ENCODE data around the gene AASDHPPT. TPM values are rescaled to one million over a fixed set of nuclear protein-coding genes. Genes with fewer than 3 reads are reported as not detected.

The AASDHPPT gene
- total and polyA plus RNA-seq, 7 experiments from 2014 or later, result 17.7 to 55.9 (median 33.2) TPM

- ChIA-PET POLR2A (no interaction called here), CTCF (interaction anchor here (1.3 kb wide), 1 partner anchor 11 kb away, joined by 3 read pairs; no protein-coding TSS in a partner anchor)
- Mint-ChIP-seq H3K27ac (peak overlapping the region in 5 of 9 donors; percentile 4 to 60 (median 14)), H3K4me1 (peaks cover 16 to 40% (median 34%) of the 10 kb centered on the region in 7 donors), H3K27me3 (no peaks in the 10 kb centered on the region), H3K36me3 (peaks cover 17 to 44% (median 20%) of the 10 kb centered on the region in 5 donors), H3K4me3 (peak overlapping the region in 1 of 10 donors; percentile 19), H3K9me3 (no peaks in the 10 kb centered on the region)
- peaks cover 5 to 50% (median 32%) of the 10 kb centered on the region in 3 experiments for H3K36me3 ChIP-seq (ENCODE audit: control insufficient read depth in 2 of 3, insufficient read depth in 3 of 3, low read length in 3 of 3)
- H3K27me3 ChIP-seq (ENCODE audit: control insufficient read depth in 2 of 2, insufficient read depth in 2 of 2, low read length in 2 of 2), result no peaks in the 10 kb centered on the region
- no peaks in the 10 kb centered on the region for H3K9me3 ChIP-seq (ENCODE audit: control insufficient read depth in 2 of 3, low read length in 3 of 3)
- no peak overlapping the region for H3K4me3 ChIP-seq (ENCODE audit: low read length)
- ATAC-seq (no peak), DNase-seq (no peak)
- no peak overlapping the region for H3K27ac ChIP-seq (ENCODE audit: low read depth, low read length)
- intact Hi-C loops (cut with micrococcal nuclease), result no loop called here
- H3K4me1 ChIP-seq (ENCODE audit: control insufficient read depth in 2 of 2, insufficient read depth in 2 of 2, low read length in 2 of 2), result peaks cover 6 to 9% of the 10 kb centered on the region in 2 donors
These were observed 14.1 kb downstream of the AASDHPPT start for GRCh38 chr11:106091480-106092123.

GRCh38 chr11:106092446-106092845, 15.0 kb downstream of the AASDHPPT start:
- Mint-ChIP-seq H3K27ac (no peak overlapping the region), H3K4me3 (no peak overlapping the region), H3K36me3 (peaks cover 17 to 48% (median 26%) of the 10 kb centered on the region in 5 donors), H3K27me3 (no peaks in the 10 kb centered on the region), H3K4me1 (peaks cover 11 to 34% (median 28%) of the 10 kb centered on the region in 7 donors), H3K9me3 (no peaks in the 10 kb centered on the region)
- intact Hi-C loops (cut with micrococcal nuclease), result no loop called here
- no peak for DNase-seq
- peaks cover 5 to 58% (median 33%) of the 10 kb centered on the region in 3 experiments for H3K36me3 ChIP-seq (ENCODE audit: control insufficient read depth in 2 of 3, insufficient read depth in 3 of 3, low read length in 3 of 3)
- H3K4me1 ChIP-seq (ENCODE audit: control insufficient read depth in 2 of 2, insufficient read depth in 2 of 2, low read length in 2 of 2), result peaks cover 4 to 8% of the 10 kb centered on the region in 2 donors
- H3K9me3 ChIP-seq (ENCODE audit: control insufficient read depth in 2 of 3, low read length in 3 of 3), result no peaks in the 10 kb centered on the region
- no peak overlapping the region for H3K27ac ChIP-seq (ENCODE audit: low read depth, low read length)
- H3K4me3 ChIP-seq (ENCODE audit: low read length), result no peak overlapping the region
- no peaks in the 10 kb centered on the region for H3K27me3 ChIP-seq (ENCODE audit: control insufficient read depth in 2 of 2, insufficient read depth in 2 of 2, low read length in 2 of 2)
- CTCF ChIA-PET, result no interaction called here
- no peak for ATAC-seq
- POLR2A ChIA-PET, result no interaction called here

- Histone ChIP-seq H3K36me3 (ENCODE audit: control insufficient read depth in 2 of 3, insufficient read depth in 3 of 3, low read length in 3 of 3) (peaks cover 10 to 36% (median 15%) of the 10 kb centered on the region in 3 experiments), H3K27me3 (ENCODE audit: control insufficient read depth in 2 of 2, insufficient read depth in 2 of 2, low read length in 2 of 2) (no peaks in the 10 kb centered on the region), H3K4me3 (ENCODE audit: low read length) (no peak overlapping the region), H3K27ac (ENCODE audit: low read depth, low read length) (no peak overlapping the region), H3K4me1 (ENCODE audit: control insufficient read depth in 2 of 2, insufficient read depth in 2 of 2, low read length in 2 of 2) (no peaks in the 10 kb centered on the region), H3K9me3 (ENCODE audit: control insufficient read depth in 2 of 3, low read length in 3 of 3) (no peaks in the 10 kb centered on the region)
- Mint-ChIP-seq H3K27ac (no peak overlapping the region), H3K36me3 (peaks cover 7 to 45% (median 33%) of the 10 kb centered on the region in 5 donors), H3K9me3 (peaks cover 0 to 6% (median 0%) of the 10 kb centered on the region in 11 donors), H3K27me3 (no peaks in the 10 kb centered on the region), H3K4me1 (no peaks in the 10 kb centered on the region), H3K4me3 (no peak overlapping the region)
- intact Hi-C loops (cut with micrococcal nuclease), result no loop called here
- CTCF ChIA-PET, result no interaction called here
- POLR2A ChIA-PET, result no interaction called here
- no peak for DNase-seq
- no peak for ATAC-seq
These were observed 21.6 kb downstream of the AASDHPPT start for GRCh38 chr11:106098893-106099553.

- H3K27me3 ChIP-seq (ENCODE audit: control insufficient read depth in 2 of 2, insufficient read depth in 2 of 2, low read length in 2 of 2), result no peaks in the 10 kb centered on the region
- DNase-seq (no peak), ATAC-seq (no peak)
- Mint-ChIP-seq H3K9me3 (peaks cover 0 to 6% (median 0%) of the 10 kb centered on the region in 11 donors), H3K27ac (no peak overlapping the region), H3K36me3 (peaks cover 0 to 29% (median 20%) of the 10 kb centered on the region in 5 donors), H3K4me3 (no peak overlapping the region), H3K4me1 (no peaks in the 10 kb centered on the region), H3K27me3 (no peaks in the 10 kb centered on the region)
- POLR2A ChIA-PET, result no interaction called here
- H3K9me3 ChIP-seq (ENCODE audit: control insufficient read depth in 2 of 3, low read length in 3 of 3), result no peaks in the 10 kb centered on the region
- H3K27ac ChIP-seq (ENCODE audit: low read depth, low read length), result no peak overlapping the region
- H3K36me3 ChIP-seq (ENCODE audit: control insufficient read depth in 2 of 3, insufficient read depth in 3 of 3, low read length in 3 of 3), result peaks cover 4 to 16% (median 5%) of the 10 kb centered on the region in 3 experiments
- no peaks in the 10 kb centered on the region for H3K4me1 ChIP-seq (ENCODE audit: control insufficient read depth in 2 of 2, insufficient read depth in 2 of 2, low read length in 2 of 2)
- H3K4me3 ChIP-seq (ENCODE audit: low read length), result no peak overlapping the region
- intact Hi-C loops (cut with micrococcal nuclease), result no loop called here
- CTCF ChIA-PET, result no interaction called here
These were observed 23.9 kb downstream of the AASDHPPT start for GRCh38 chr11:106101370-106101769.

- no peak overlapping the region for H3K27ac Mint-ChIP-seq
- H3K9me3 Mint-ChIP-seq, result peaks cover 0 to 6% (median 0%) of the 10 kb centered on the region in 11 donors
- POLR2A ChIA-PET, result no interaction called here
- no peaks in the 10 kb centered on the region for H3K4me1 ChIP-seq (ENCODE audit: control insufficient read depth in 2 of 2, insufficient read depth in 2 of 2, low read length in 2 of 2)
- DNase-seq (no peak), ATAC-seq (no peak)
- H3K9me3 ChIP-seq (ENCODE audit: control insufficient read depth in 2 of 3, low read length in 3 of 3), result no peaks in the 10 kb centered on the region
- CTCF ChIA-PET, result no interaction called here
- no peak overlapping the region for H3K4me3 Mint-ChIP-seq
- H3K4me1 Mint-ChIP-seq, result no peaks in the 10 kb centered on the region
- H3K27ac ChIP-seq (ENCODE audit: low read depth, low read length), result no peak overlapping the region
- no peaks in the 10 kb centered on the region for H3K27me3 Mint-ChIP-seq
- intact Hi-C loops (cut with micrococcal nuclease), result no loop called here
- no peaks in the 10 kb centered on the region for H3K27me3 ChIP-seq (ENCODE audit: control insufficient read depth in 2 of 2, insufficient read depth in 2 of 2, low read length in 2 of 2)
- H3K36me3 Mint-ChIP-seq, result peaks cover 0 to 25% (median 16%) of the 10 kb centered on the region in 5 donors
- no peak overlapping the region for H3K4me3 ChIP-seq (ENCODE audit: low read length)
- H3K36me3 ChIP-seq (ENCODE audit: control insufficient read depth in 2 of 3, insufficient read depth in 3 of 3, low read length in 3 of 3), result peaks cover 0 to 12% (median 5%) of the 10 kb centered on the region in 3 experiments
These were observed 24.4 kb downstream of the AASDHPPT start for GRCh38 chr11:106101819-106102218.

GRCh38 chr11:106105986-106106385, 28.5 kb downstream of the AASDHPPT start:
- H3K36me3 Mint-ChIP-seq, result peaks cover 0 to 5% (median 0%) of the 10 kb centered on the region in 5 donors
- H3K4me3 Mint-ChIP-seq, result no peak overlapping the region
- CTCF ChIA-PET, result no interaction called here
- no peak overlapping the region for H3K27ac Mint-ChIP-seq
- intact Hi-C loops (cut with micrococcal nuclease), result no loop called here
- H3K27me3 Mint-ChIP-seq, result peaks cover 0 to 9% (median 5%) of the 10 kb centered on the region in 5 donors
- Histone ChIP-seq H3K27me3 (ENCODE audit: control insufficient read depth in 2 of 2, insufficient read depth in 2 of 2, low read length in 2 of 2) (peaks cover 0 to 4% of the 10 kb centered on the region in 2 donors), H3K4me3 (ENCODE audit: low read length) (no peak overlapping the region), H3K27ac (ENCODE audit: low read depth, low read length) (no peak overlapping the region), H3K9me3 (ENCODE audit: control insufficient read depth in 2 of 3, low read length in 3 of 3) (no peaks in the 10 kb centered on the region), H3K4me1 (ENCODE audit: control insufficient read depth in 2 of 2, insufficient read depth in 2 of 2, low read length in 2 of 2) (no peaks in the 10 kb centered on the region), H3K36me3 (ENCODE audit: control insufficient read depth in 2 of 3, insufficient read depth in 3 of 3, low read length in 3 of 3) (no peaks in the 10 kb centered on the region)
- H3K9me3 Mint-ChIP-seq, result peaks cover 0 to 6% (median 0%) of the 10 kb centered on the region in 11 donors
- POLR2A ChIA-PET, result no interaction called here
- DNase-seq (no peak), ATAC-seq (no peak)
- H3K4me1 Mint-ChIP-seq, result no peaks in the 10 kb centered on the region
